GM12878 (cell line): ENCODE data around the gene RAB25. TPM values are rescaled to one million over a fixed set of nuclear protein-coding genes. Genes with fewer than 3 reads are reported as not detected.

Experiments used
- ATAC-seq: fragments of 200-7000 bp; cut with Tn5 transposase; 3 replicates; pipeline ENCODE4 v1.9.1; 2020; ENCODE audit warnings: mild to moderate bottlenecking, moderate library complexity
- BruUV-seq: library from RNA; stranded (reverse); fragments of 400-500 nt; replicated peaks from 2 replicates; lab custom pipeline; 2021; lab: Mats Ljungman, UMichigan
- CTCF ChIA-PET: fragments of 300-600 bp; sonication (Branson Sonifier 250); formaldehyde crosslinking; extraction: SDS; loops from one replicate; lab custom pipeline; 2021; ENCODE audit warnings: inconsistent platforms; lab: Yijun Ruan, JAX
- POLR2A ChIA-PET: fragments of 350-600 bp; formaldehyde crosslinking; extraction: SDS; loops from one replicate; lab custom pipeline; 2021; ENCODE audit warnings: inconsistent platforms; lab: Charles Lee
- RAD21 ChIA-PET: fragments of 300-600 bp; sonication (Branson Sonifier 250); formaldehyde crosslinking; loops from one replicate; lab custom pipeline; 2023; ENCODE audit warnings: antibody characterized with exemption; ENCODE audit not compliant: unreplicated experiment; lab: Charles Lee
- SMC1A ChIA-PET: fragments of 300-600 bp; sonication (Branson Sonifier 250); formaldehyde crosslinking; loops from one replicate; lab custom pipeline; 2023; ENCODE audit not compliant: unreplicated experiment, uncharacterized antibody; lab: Charles Lee
- DNase-seq: peaks from one replicate; pipeline ENCODE4 v3.0.0-alpha.2; 2011; ENCODE audit warnings: low read depth, low spot score
- FAIRE-seq: peaks from 3 replicates; lab custom pipeline; 2011; peaks lifted over from hg19 to GRCh38; lab: Jason Lieb, UNC
- H2AFZ ChIP-seq: 2 replicates; pipeline ENCODE4 v1.6.0; 2011; ENCODE audit warnings: low read depth, low read length, control low read depth; ENCODE audit not compliant: control insufficient read depth
- H3K27ac ChIP-seq: 2 replicates; pipeline ENCODE4 v1.5.1; 2011; ENCODE audit warnings: control low read depth; ENCODE audit not compliant: control insufficient read depth, insufficient read depth
- H3K27me3 ChIP-seq, 2 experiments: replicated peaks in 1 of 2; 2 replicates each; pipeline versions ENCODE4 v1.6.0 to v1.6.1; 2011; ENCODE audit warnings: low read length in 1 of 2; ENCODE audit not compliant: control insufficient read depth in 2 of 2, insufficient read depth in 2 of 2
- H3K36me3 ChIP-seq, 2 experiments: 2 replicates each; pipeline ENCODE4 v1.5.1; 2011; ENCODE audit warnings: low read length in 1 of 2; ENCODE audit not compliant: control insufficient read depth in 2 of 2, insufficient read depth in 2 of 2
- H3K4me1 ChIP-seq: 2 replicates; pipeline ENCODE4 v1.6.1; 2011; ENCODE audit warnings: mild to moderate bottlenecking, low read length, moderate library complexity, mixed read lengths; ENCODE audit not compliant: control insufficient read depth, insufficient read depth
- H3K4me2 ChIP-seq: 2 replicates; pipeline ENCODE4 v1.6.0; 2011; ENCODE audit warnings: control low read depth; ENCODE audit not compliant: control insufficient read depth, insufficient read depth
- H3K4me3 ChIP-seq: fragments of 200-600 bp; sonication (generic); 2 replicates; pipeline ENCODE4 v1.5.1; 2016
- H3K79me2 ChIP-seq: 2 replicates; pipeline ENCODE4 v1.6.0; 2011; ENCODE audit warnings: low read length; ENCODE audit not compliant: control insufficient read depth, insufficient read depth
- H3K9ac ChIP-seq: 2 replicates; pipeline ENCODE4 v1.8.0; 2011; ENCODE audit warnings: low read length, control low read depth, mixed read lengths; ENCODE audit not compliant: control insufficient read depth, insufficient read depth
- H3K9me3 ChIP-seq: replicated peaks from 3 replicates; pipeline ENCODE4 v1.5.1; 2011; ENCODE audit warnings: mild to moderate bottlenecking, low read length; ENCODE audit not compliant: control insufficient read depth, insufficient read depth
- H4K20me1 ChIP-seq: 2 replicates; pipeline ENCODE4 v1.6.0; 2011; ENCODE audit not compliant: control insufficient read depth, insufficient read depth
- BACH1 ChIP-seq: fragments of 450-650 bp; IDR thresholded peaks from 2 replicates; pipeline ENCODE4 v1.6.1; 2017; ENCODE audit warnings: mild to moderate bottlenecking, borderline replicate concordance
- CEBPB ChIP-seq, 2 experiments: fragments of 150-350 bp in 1 of 2; IDR thresholded peaks; 2 replicates each; pipeline ENCODE4 v1.6.1; 2012 to 2014; ENCODE audit warnings: low read depth in 2 of 2, low read length in 2 of 2, borderline replicate concordance in 1 of 2, inconsistent platforms in 1 of 2
- LARP7 ChIP-seq: fragments of 450-650 bp; IDR thresholded peaks from 2 replicates; pipeline ENCODE4 v1.6.1; 2017; ENCODE audit warnings: mild to moderate bottlenecking
- SPI1 ChIP-seq: IDR thresholded peaks from 2 replicates; pipeline ENCODE4 v1.6.1; 2011; ENCODE audit warnings: low read depth, mild to moderate bottlenecking, low read length, moderate library complexity, borderline replicate concordance; ENCODE audit not compliant: insufficient read depth
- SUZ12 ChIP-seq: fragments of 200-600 bp; sonication (generic); IDR thresholded peaks from one replicate; pipeline ENCODE4 v1.6.1; 2018; ENCODE audit warnings: antibody characterized with exemption, mild to moderate bottlenecking; ENCODE audit not compliant: unreplicated experiment
- WGBS: methylation state at CpG from one replicate; pipeline ENCODE4 v1.1.6; 2016; ENCODE audit warnings: low lambda C conversion rate; ENCODE audit not compliant: insufficient replicate concordance, insufficient coverage; ENCODE audit errors: missing lambda C conversion rate; 5-methylcytosine and 5-hydroxymethylcytosine counted together
- in situ Hi-C: fragments of 300-500 bp; cut with MboI; formaldehyde crosslinking; loops from 9 replicates; pipeline ENCODE4 v1.14.3; 2018; ENCODE audit warnings: mixed read lengths
- intact Hi-C: fragments of 100-400 bp; cut with micrococcal nuclease; formaldehyde crosslinking; loops from one replicate; pipeline ENCODE4 v1.14.2; 2022; ENCODE audit not compliant: unreplicated experiment
- polyA plus RNA-seq, 11 experiments: library from polyadenylated mRNA; depleted of rRNA in 4 of 11; unstranded in 6 of 11; stranded (reverse) in 5 of 11; fragments of >200 nt; fragmentation: Nextera tagmentation in 4 of 11; fragmentation: Illumina TruSeq in 1 of 11; extraction: Ambion mirVana in 4 of 11; extraction: Trizol in 1 of 11; gene quantifications; 1 replicate in 1 of 11; 2 replicates in 10 of 11; pipeline versions ENCODE4 v1.2.1 to v1.2.3, GENCODE V29; 2011 to 2016; ENCODE audit warnings: inconsistent platforms in 2 of 11, missing spikeins in 2 of 11, low read depth in 1 of 11
- total RNA-seq, 4 experiments: library from RNA; depleted of rRNA in 3 of 4; stranded (reverse); fragments of >200 nt in 3 of 4; fragmentation: Illumina TruSeq in 1 of 4; extraction: Trizol in 1 of 4; gene quantifications; 2 replicates each; pipeline versions ENCODE4 v1.2.1 to v1.2.3, GENCODE V29; 2013 to 2021

RAB25 gene
- total and polyA plus RNA-seq, 10 of the 15 experiments (the other 5 are each of a cell fraction or from before 2014, with no cell fraction given): 0.16 to 0.36 (median 0.22) TPM; not detected in 7

GRCh38 chr1:156102633-156103511 lies 41.9 kb downstream of the RAB25 start:
- 81% methylated on average over 16 of the region's 16 CpGs for WGBS
- Histone ChIP-seq H3K79me2 (no peaks in the 10 kb centered on the region; the same call in 1 of the 2 replicates), H2AFZ (no peak overlapping the region), H3K9me3 (no peaks in the 10 kb centered on the region), H3K4me1 (peaks cover 43% of the 10 kb centered on the region), H3K9ac (no peak overlapping the region), H3K36me3 (no peaks in the 10 kb centered on the region), H3K4me2 (no peak overlapping the region), H4K20me1 (no peaks in the 10 kb centered on the region), H3K27me3 (no peaks in the 10 kb centered on the region), H3K27ac (no peak overlapping the region), H3K4me3 (no peak overlapping the region)
- DNase-seq: no peak
- ChIA-PET RAD21 (interaction anchor here (0.6 to 22.4 kb wide), 3 partner anchors 9 to 179 kb away, joined by 3 to 695 read pairs (median 4); partner anchors contain the start of gene LMNA), POLR2A (interaction anchor here (1.5 to 6.1 kb wide), 2 partner anchors 15 to 27 kb away, joined by 5 to 128 read pairs; partner anchors contain the start of gene LMNA), SMC1A (interaction anchor here (1.0 to 23.8 kb wide), 2 partner anchors 9 to 22 kb away, joined by 3 to 874 read pairs; partner anchors contain the start of gene LMNA), CTCF (interaction anchor here (0.6 to 21.5 kb wide), 3 partner anchors 11 to 311 kb away, joined by 3 to 1294 read pairs (median 5); partner anchors contain the start of gene LMNA)
- FAIRE-seq: no peak
- intact Hi-C loops: no loop called here
- TF ChIP-seq SPI1 (peak; percentile 27; the same call in 1 of the 2 replicates), LARP7 (no peak), SUZ12 (no peak), BACH1 (no peak), CEBPB (IDR thresholded peaks at IDR 0.05; ENCODE audit: borderline replicate concordance in 1 of 2, low read depth in 2 of 2, low read length in 2 of 2) (no peak)
- BruUV-seq: no TSS peak
- in situ Hi-C loops: no loop called here
- ATAC-seq: no peak
